Uterus (tissue), 4 donors: ENCODE data around the gene DIP2B. TPM values are rescaled to one million over a fixed set of nuclear protein-coding genes. Genes with fewer than 3 reads are reported as not detected.

Source experiments
- DNase-seq, 2 donors: peaks; one replicate each; pipeline ENCODE4 v3.0.0-alpha.2; 2019 to 2020
- H3K27ac ChIP-seq, 2 donors: fragments of 200-600 bp; sonication (generic); 1 replicate in 1 of 2; 2 replicates in 1 of 2; pipeline ENCODE4 v1.5.1; 2016 to 2018
- H3K27me3 ChIP-seq, 2 donors: fragments of 200-600 bp; sonication (generic); one replicate each; pipeline ENCODE4 v1.5.1; 2018 to 2019; ENCODE audit warnings: control low read depth in 1 of 2
- H3K36me3 ChIP-seq, 2 donors: fragments of 200-600 bp; sonication (generic); one replicate each; pipeline ENCODE4 v1.5.1; 2019; ENCODE audit warnings: control low read depth in 1 of 2
- H3K4me1 ChIP-seq, 2 donors: fragments of 200-600 bp; sonication (generic); one replicate each; pipeline ENCODE4 v1.5.1; 2018 to 2019; ENCODE audit warnings: control low read depth in 1 of 2
- H3K4me3 ChIP-seq, 2 donors: fragments of 200-600 bp; sonication (generic); 1 replicate in 1 of 2; 2 replicates in 1 of 2; pipeline ENCODE4 v1.5.1; 2018 to 2019; ENCODE audit warnings: mild to moderate bottlenecking in 1 of 2
- H3K9me3 ChIP-seq, 2 donors: fragments of 200-600 bp; sonication (generic); one replicate each; pipeline ENCODE4 v1.5.1; 2019; ENCODE audit warnings: control low read depth in 1 of 2
- POLR2A ChIP-seq, 2 donors: fragments of 450-650 bp; IDR thresholded peaks; one replicate each; pipeline ENCODE4 v1.6.1; 2016; ENCODE audit warnings: antibody characterized with exemption in 2 of 2, mild to moderate bottlenecking in 1 of 2, moderate library complexity in 1 of 2
- intact Hi-C: fragments of 100-400 bp; cut with DNase I; formaldehyde crosslinking; loops from one replicate; pipeline ENCODE4 v1.15.1; 2023; ENCODE audit warnings: low total_unique reads
- total RNA-seq, 4 donors: library from RNA; depleted of rRNA in 3 of 4; stranded (reverse); fragments of >200 nt in 3 of 4; gene quantifications; one replicate each; pipeline versions ENCODE4 v1.1.0 to v1.2.4, GENCODE V29; 2014 to 2023
- TF ChIP-seq, protein P1 (sequence below), 4 experiments: fragments of 200-600 bp in 2 of 4; fragments of 450-650 bp in 2 of 4; sonication (generic) in 2 of 4; IDR thresholded peaks; one replicate each; pipeline ENCODE4 v1.5.1; 2016 to 2019; ENCODE audit warnings: antibody characterized with exemption in 4 of 4, mild to moderate bottlenecking in 2 of 4, moderate library complexity in 1 of 4
- donor health status: DM: yes; HTN: yes; CAD: no.

DIP2B gene
- total RNA-seq, 4 donors from 2014 or later = 5.6 to 47.0 (median 14.9) TPM

DNA sequence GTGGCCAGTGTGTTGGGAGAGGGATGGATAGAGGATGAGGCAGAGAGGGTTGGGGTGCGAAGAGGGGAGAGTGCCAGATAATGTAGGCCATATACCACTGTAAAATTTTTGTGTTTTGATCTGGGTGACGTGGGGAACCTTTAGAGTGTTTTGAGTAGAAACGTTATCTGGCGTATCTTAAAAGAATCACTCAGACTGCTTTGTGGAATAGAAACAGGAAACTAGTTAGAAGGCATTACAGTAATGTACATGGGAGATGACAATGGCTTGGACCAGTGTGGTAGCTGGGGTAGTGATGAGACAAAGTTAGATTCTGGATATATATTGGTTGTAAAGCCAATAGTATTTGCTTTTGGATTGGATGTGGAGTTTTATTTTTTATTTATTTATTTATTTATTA is 279.7 kb downstream of the DIP2B start:
- TF ChIP-seq, protein P1, sequence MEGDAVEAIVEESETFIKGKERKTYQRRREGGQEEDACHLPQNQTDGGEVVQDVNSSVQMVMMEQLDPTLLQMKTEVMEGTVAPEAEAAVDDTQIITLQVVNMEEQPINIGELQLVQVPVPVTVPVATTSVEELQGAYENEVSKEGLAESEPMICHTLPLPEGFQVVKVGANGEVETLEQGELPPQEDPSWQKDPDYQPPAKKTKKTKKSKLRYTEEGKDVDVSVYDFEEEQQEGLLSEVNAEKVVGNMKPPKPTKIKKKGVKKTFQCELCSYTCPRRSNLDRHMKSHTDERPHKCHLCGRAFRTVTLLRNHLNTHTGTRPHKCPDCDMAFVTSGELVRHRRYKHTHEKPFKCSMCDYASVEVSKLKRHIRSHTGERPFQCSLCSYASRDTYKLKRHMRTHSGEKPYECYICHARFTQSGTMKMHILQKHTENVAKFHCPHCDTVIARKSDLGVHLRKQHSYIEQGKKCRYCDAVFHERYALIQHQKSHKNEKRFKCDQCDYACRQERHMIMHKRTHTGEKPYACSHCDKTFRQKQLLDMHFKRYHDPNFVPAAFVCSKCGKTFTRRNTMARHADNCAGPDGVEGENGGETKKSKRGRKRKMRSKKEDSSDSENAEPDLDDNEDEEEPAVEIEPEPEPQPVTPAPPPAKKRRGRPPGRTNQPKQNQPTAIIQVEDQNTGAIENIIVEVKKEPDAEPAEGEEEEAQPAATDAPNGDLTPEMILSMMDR (IDR thresholded peaks at IDR 0.05) = no peak
- TF ChIP-seq POLR2A (IDR thresholded peaks at IDR 0.05) = no peak
- intact Hi-C loops = no loop called here
- H3K4me3 ChIP-seq = no peak overlapping the region
- H3K27me3 ChIP-seq = no peaks in the 10 kb centered on the region
- H3K9me3 ChIP-seq = no peaks in the 10 kb centered on the region
- H3K27ac ChIP-seq = no peak overlapping the region
- DNase-seq = no peak
- no peaks in the 10 kb centered on the region for H3K4me1 ChIP-seq
- no peaks in the 10 kb centered on the region for H3K36me3 ChIP-seq

DNA sequence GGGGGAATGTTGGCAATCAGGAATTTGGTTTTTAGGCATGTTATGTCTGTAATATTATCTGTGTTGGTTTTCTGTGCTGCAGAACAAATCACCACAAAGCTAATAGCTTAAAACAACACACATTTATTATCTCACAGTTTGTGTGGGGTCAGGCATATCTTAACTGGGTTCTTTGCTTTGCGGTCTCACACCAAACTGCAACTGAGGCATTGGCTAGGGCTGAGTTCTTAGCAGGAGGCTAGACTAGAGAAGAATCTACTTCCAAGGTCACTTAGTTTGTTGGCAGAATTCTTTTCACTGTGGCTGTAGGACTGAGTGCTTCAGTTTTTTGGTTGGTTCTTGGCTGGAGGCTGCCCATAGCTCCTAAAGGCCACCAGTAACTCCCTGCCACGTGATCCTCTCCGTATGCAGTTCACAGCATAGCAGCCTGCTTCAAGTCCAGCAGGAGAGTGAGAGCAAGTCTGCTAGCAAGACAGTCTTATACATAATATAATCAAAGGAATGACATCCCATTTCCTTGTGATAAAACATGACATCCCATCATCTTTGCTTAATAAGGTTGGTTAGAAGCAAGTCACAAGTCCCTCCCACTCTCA is 280.7 kb downstream of the DIP2B start:
- Histone ChIP-seq H3K27ac (no peak overlapping the region), H3K9me3 (no peaks in the 10 kb centered on the region), H3K4me3 (no peak overlapping the region), H3K27me3 (no peaks in the 10 kb centered on the region), H3K4me1 (no peaks in the 10 kb centered on the region), H3K36me3 (no peaks in the 10 kb centered on the region)
- TF ChIP-seq, protein P1 (IDR thresholded peaks at IDR 0.05) = no peak
- DNase-seq = no peak
- intact Hi-C loops = no loop called here

DNA sequence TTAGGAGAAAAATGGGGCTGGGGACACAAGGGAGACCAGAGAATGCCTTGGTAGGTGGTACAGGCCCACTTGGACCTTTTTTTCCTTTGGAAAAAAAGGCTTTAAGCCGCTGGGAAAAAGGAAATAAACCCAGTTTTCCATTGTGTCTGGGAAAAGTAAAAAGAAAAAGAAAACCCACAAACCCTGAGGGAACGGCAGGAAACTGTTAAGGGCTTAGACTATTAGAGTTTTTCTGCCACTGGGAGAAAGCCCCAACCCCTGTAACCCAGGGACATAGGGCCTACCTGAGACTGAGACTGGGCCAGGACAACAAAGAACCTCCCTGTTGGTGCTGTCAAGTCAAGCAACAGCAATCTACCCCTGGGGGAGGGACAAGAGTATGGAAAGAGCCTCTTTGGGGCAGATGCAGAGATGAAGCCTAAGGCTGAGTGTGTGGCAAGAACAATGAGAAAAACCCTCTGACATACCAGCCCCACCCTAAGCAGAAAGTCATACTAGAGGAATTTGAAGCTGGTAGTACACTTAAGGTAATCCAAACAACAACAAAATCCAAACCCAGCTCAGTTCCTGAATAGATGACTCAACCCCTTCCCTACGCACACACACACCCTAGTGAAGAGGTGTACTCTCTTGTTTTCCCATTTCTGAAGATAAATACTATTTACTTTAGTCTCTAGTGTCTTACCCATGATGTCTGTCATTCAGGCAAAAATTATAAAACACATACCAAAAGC is 281.9 kb downstream of the DIP2B start:
- Histone ChIP-seq H3K4me3 (no peak overlapping the region), H3K27ac (no peak overlapping the region), H3K27me3 (no peaks in the 10 kb centered on the region), H3K36me3 (no peaks in the 10 kb centered on the region), H3K4me1 (no peaks in the 10 kb centered on the region), H3K9me3 (no peaks in the 10 kb centered on the region)
- TF ChIP-seq POLR2A (IDR thresholded peaks at IDR 0.05) = no peak
- TF ChIP-seq, protein P1 (IDR thresholded peaks at IDR 0.05) = no peak
- intact Hi-C loops = no loop called here
- no peak for DNase-seq

DNA sequence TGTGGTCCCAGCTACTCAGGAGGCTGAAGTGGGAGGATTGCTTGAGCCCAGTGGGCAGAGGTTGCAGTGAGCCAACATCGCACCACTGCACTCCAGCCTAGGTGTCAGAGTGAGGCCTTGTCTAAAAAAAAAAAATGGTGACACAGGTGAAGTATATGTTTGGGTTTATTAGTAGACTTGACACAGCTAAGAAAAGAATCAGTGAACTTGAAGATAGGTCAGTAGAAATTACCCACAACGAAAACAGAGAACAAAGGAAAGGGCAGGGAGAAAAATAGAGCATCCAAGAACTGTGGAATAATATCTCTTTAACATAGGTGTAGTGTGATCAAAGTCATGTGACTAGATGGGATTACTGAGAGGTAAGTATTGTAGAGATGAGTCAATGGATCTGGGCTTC is 282.8 kb downstream of the DIP2B start:
- Histone ChIP-seq H3K4me1 (no peaks in the 10 kb centered on the region), H3K27ac (no peak overlapping the region), H3K9me3 (no peaks in the 10 kb centered on the region), H3K27me3 (no peaks in the 10 kb centered on the region), H3K36me3 (no peaks in the 10 kb centered on the region), H3K4me3 (no peak overlapping the region)
- no peak for DNase-seq
- TF ChIP-seq POLR2A (IDR thresholded peaks at IDR 0.05) = no peak
- TF ChIP-seq, protein P1 (IDR thresholded peaks at IDR 0.05) = no peak
- intact Hi-C loops = no loop called here

DNA sequence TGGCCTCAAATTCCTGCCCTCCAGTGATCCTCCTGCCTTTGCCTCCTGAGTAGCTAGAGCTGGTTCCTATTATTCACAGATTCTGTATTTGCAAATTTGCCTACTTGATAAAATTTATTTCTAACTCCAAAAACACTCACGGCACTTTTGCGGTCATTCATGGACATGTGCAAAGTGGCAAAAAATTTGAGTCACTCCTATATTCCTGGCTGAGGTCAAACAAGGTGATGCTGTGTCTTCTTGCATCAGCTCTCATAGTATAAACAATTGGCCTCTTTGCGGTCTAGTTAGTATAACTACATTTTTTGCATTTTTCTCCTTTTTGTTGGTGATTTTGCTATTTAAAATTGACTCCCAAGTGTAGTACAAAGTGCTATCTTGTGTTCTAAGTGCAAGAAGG is 283.8 kb downstream of the DIP2B start:
- H3K27me3 ChIP-seq = no peaks in the 10 kb centered on the region
- no peak overlapping the region for H3K4me3 ChIP-seq
- no peak for DNase-seq
- intact Hi-C loops = no loop called here
- H3K27ac ChIP-seq = no peak overlapping the region
- no peak for TF ChIP-seq POLR2A (IDR thresholded peaks at IDR 0.05)
- TF ChIP-seq, protein P1 (IDR thresholded peaks at IDR 0.05) = no peak
- H3K4me1 ChIP-seq = no peaks in the 10 kb centered on the region
- no peaks in the 10 kb centered on the region for H3K36me3 ChIP-seq
- no peaks in the 10 kb centered on the region for H3K9me3 ChIP-seq
